OCI-LY7 (cell line): ENCODE data around the gene GNGT1. TPM values are rescaled to one million over a fixed set of nuclear protein-coding genes. Genes with fewer than 3 reads are reported as not detected.

Source experiments
- BruUV-seq: library from RNA; stranded (reverse); fragments of 400-500 nt; replicated peaks from 2 replicates; lab custom pipeline; 2021; lab: Mats Ljungman, UMichigan
- CTCF ChIA-PET: fragments of 300-600 bp; sonication (Branson Sonifier 250); formaldehyde crosslinking; loops from one replicate; lab custom pipeline; 2022; ENCODE audit warnings: antibody characterized with exemption; ENCODE audit not compliant: unreplicated experiment; lab: Charles Lee
- POLR2A ChIA-PET: fragments of 300-600 bp; sonication (Branson Sonifier 250); formaldehyde crosslinking; loops from one replicate; lab custom pipeline; 2022; ENCODE audit warnings: antibody characterized with exemption; lab: Charles Lee
- DNase-seq: peaks from one replicate; pipeline ENCODE4 v3.0.0-alpha.2; 2015; ENCODE audit warnings: low spot score
- H2AFZ ChIP-seq: fragments of 200-600 bp; sonication (generic), shearing (Covaris generic); 2 replicates; pipeline ENCODE4 v1.6.1; 2014; ENCODE audit warnings: mild to moderate bottlenecking, antibody characterized with exemption, low read length, moderate library complexity
- H3K27ac ChIP-seq: fragments of 200-600 bp; sonication (generic); 2 replicates; pipeline ENCODE4 v1.5.1; 2014; ENCODE audit warnings: mixed run types, low read depth, mild to moderate bottlenecking, moderate library complexity, low read length, inconsistent platforms; ENCODE audit not compliant: poor library complexity, severe bottlenecking
- H3K36me3 ChIP-seq: fragments of 200-600 bp; sonication (generic); 2 replicates; pipeline ENCODE4 v1.6.1; 2014; ENCODE audit warnings: mild to moderate bottlenecking, antibody characterized with exemption, low read length, moderate library complexity, mixed read lengths; ENCODE audit not compliant: insufficient read depth
- H3K4me1 ChIP-seq: fragments of 200-600 bp; sonication (generic); 2 replicates; pipeline ENCODE4 v1.5.1; 2014; ENCODE audit warnings: mild to moderate bottlenecking, low read length; ENCODE audit not compliant: insufficient read depth, poor library complexity, severe bottlenecking
- H3K4me2 ChIP-seq: fragments of 200-600 bp; sonication (generic); 2 replicates; pipeline ENCODE4 v1.6.1; 2014; ENCODE audit warnings: mild to moderate bottlenecking, low read length
- H3K4me3 ChIP-seq: fragments of 200-600 bp; sonication (generic); 2 replicates; pipeline ENCODE4 v1.5.1; 2014; ENCODE audit warnings: mild to moderate bottlenecking, low read depth, low read length; ENCODE audit not compliant: poor library complexity, severe bottlenecking
- H3K79me2 ChIP-seq: fragments of 200-600 bp; sonication (generic); 2 replicates; pipeline ENCODE4 v1.6.1; 2016; ENCODE audit warnings: low read depth, mild to moderate bottlenecking, low read length, moderate library complexity, mixed read lengths; ENCODE audit not compliant: insufficient read depth
- H3K9me2 ChIP-seq: fragments of 200-600 bp; sonication (generic); 2 replicates; pipeline ENCODE4 v1.6.1; 2016; ENCODE audit warnings: mild to moderate bottlenecking, low read length, mixed read lengths; ENCODE audit not compliant: insufficient read depth
- H3K9me3 ChIP-seq: fragments of 200-600 bp; sonication (generic); 2 replicates; pipeline ENCODE4 v1.6.1; 2014; ENCODE audit warnings: mild to moderate bottlenecking, mixed run types, low read length, mixed read lengths
- H4K20me1 ChIP-seq: fragments of 200-600 bp; sonication (generic); 2 replicates; pipeline ENCODE4 v1.6.1; 2014; ENCODE audit warnings: mild to moderate bottlenecking, antibody characterized with exemption, low read length, moderate library complexity, mixed read lengths; ENCODE audit not compliant: insufficient read depth
- EZH2phosphoT487 ChIP-seq: fragments of 200-600 bp; sonication (generic); IDR thresholded peaks from 2 replicates; pipeline ENCODE4 v1.6.1; 2018; ENCODE audit warnings: low read depth, borderline replicate concordance, mild to moderate bottlenecking, mixed run types, antibody characterized with exemption, low read length, moderate library complexity, mixed read lengths
- intact Hi-C: fragments of 100-400 bp; cut with micrococcal nuclease; formaldehyde crosslinking; loops from one replicate; pipeline ENCODE4 v1.10.0; 2022; ENCODE audit not compliant: unreplicated experiment
- total RNA-seq, 2 experiments: library from RNA; depleted of rRNA in 1 of 2; stranded (reverse); fragments of >200 nt in 1 of 2; shearing (Covaris generic) in 1 of 2; gene quantifications; 2 replicates each; pipeline ENCODE4 v1.2.3, GENCODE V29; 2014 to 2022
- TF ChIP-seq, protein P1 (sequence below): fragments of 200-600 bp; sonication (generic); conservative IDR thresholded peaks from 2 replicates; pipeline ENCODE4 v1.5.1; 2014; ENCODE audit warnings: mild to moderate bottlenecking, antibody characterized with exemption, low read length, moderate library complexity, mixed read lengths

Gene GNGT1
- total RNA-seq, 2 experiments from 2014 or later: not detected

DNA sequence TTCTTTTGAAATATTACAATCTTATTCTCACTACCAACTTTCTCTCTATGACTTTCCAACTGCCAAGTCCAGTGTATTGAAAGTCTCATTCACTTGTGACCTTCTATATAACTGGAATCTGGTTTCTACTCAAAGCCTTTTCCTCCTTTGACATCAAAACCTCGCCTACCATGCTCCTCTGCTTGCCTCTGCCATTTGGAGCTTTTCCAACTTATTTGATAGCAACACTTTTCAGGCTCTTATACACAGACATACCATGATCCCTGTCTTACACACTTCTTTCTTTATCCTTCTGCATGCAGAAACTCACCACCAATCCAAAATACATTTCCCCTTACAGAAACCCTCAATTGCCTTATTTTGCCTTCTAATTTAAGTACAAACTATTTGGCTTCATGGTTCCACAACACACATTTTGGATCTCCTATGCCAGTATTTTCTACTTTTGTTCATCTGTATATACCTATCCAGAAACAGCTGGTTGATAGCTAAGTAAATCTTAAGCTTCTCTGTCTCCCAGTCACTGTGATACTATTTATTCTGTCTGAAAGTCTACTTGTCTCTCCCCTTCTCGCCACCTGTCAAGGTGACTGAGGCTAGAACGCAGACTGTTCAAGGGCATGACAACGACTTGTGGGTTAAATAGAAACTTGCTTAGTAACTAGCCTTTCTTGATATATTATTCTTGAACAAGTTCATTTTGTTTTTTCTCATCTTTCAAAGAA lies 37.6 kb downstream of the GNGT1 start:
- H2AFZ ChIP-seq: no peak overlapping the region
- H3K36me3 ChIP-seq: no peaks in the 10 kb centered on the region
- no peak overlapping the region for H3K4me3 ChIP-seq
- no peaks in the 10 kb centered on the region for H3K79me2 ChIP-seq
- no peaks in the 10 kb centered on the region for H3K9me2 ChIP-seq
- H4K20me1 ChIP-seq: no peaks in the 10 kb centered on the region
- TF ChIP-seq, protein P1, sequence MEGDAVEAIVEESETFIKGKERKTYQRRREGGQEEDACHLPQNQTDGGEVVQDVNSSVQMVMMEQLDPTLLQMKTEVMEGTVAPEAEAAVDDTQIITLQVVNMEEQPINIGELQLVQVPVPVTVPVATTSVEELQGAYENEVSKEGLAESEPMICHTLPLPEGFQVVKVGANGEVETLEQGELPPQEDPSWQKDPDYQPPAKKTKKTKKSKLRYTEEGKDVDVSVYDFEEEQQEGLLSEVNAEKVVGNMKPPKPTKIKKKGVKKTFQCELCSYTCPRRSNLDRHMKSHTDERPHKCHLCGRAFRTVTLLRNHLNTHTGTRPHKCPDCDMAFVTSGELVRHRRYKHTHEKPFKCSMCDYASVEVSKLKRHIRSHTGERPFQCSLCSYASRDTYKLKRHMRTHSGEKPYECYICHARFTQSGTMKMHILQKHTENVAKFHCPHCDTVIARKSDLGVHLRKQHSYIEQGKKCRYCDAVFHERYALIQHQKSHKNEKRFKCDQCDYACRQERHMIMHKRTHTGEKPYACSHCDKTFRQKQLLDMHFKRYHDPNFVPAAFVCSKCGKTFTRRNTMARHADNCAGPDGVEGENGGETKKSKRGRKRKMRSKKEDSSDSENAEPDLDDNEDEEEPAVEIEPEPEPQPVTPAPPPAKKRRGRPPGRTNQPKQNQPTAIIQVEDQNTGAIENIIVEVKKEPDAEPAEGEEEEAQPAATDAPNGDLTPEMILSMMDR: no peak
- no peak for TF ChIP-seq EZH2phosphoT487
- BruUV-seq: no TSS peak
- no peak overlapping the region for H3K27ac ChIP-seq
- H3K4me1 ChIP-seq: no peaks in the 10 kb centered on the region
- no peaks in the 10 kb centered on the region for H3K9me3 ChIP-seq
- DNase-seq: no peak
- POLR2A ChIA-PET: interaction anchor here (0.6 to 0.8 kb wide), 2 partner anchors 16 to 17 kb away, joined by 3 read pairs; no protein-coding TSS in a partner anchor
- intact Hi-C loops: no loop called here
- H3K4me2 ChIP-seq: no peak overlapping the region
- CTCF ChIA-PET: no interaction called here

DNA sequence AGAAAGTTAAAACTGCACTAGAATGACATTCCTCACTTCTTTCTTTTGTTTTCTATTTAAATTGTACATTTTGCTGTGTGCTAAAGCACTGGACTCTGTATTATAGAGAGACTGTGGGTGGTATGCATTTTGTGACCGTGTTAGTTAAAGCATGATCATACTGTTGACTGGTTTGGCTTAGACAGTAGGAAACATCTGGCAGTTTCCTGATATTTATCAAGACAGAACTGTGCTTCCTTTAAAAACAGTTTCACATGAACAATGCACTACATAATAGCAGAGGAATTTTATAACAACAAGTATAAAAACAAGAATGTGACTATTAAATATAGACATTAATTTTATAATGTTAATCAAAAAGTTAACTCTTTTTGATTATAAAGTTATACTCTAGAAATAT lies 38.3 kb downstream of the GNGT1 start:
- DNase-seq: no peak
- CTCF ChIA-PET: no interaction called here
- H3K9me2 ChIP-seq: no peaks in the 10 kb centered on the region
- intact Hi-C loops: no loop called here
- H3K9me3 ChIP-seq: no peaks in the 10 kb centered on the region
- no peak overlapping the region for H3K4me2 ChIP-seq
- no peak overlapping the region for H3K27ac ChIP-seq
- POLR2A ChIA-PET: interaction anchor here (0.8 to 3.1 kb wide), 2 partner anchors 12 to 16 kb away, joined by 3 to 8 read pairs; no protein-coding TSS in a partner anchor
- no peak overlapping the region for H3K4me3 ChIP-seq
- TF ChIP-seq EZH2phosphoT487: no peak
- TF ChIP-seq, protein P1: no peak
- no peaks in the 10 kb centered on the region for H4K20me1 ChIP-seq
- H3K4me1 ChIP-seq: no peaks in the 10 kb centered on the region
- no peaks in the 10 kb centered on the region for H3K36me3 ChIP-seq
- BruUV-seq: no TSS peak
- H2AFZ ChIP-seq: no peak overlapping the region
- H3K79me2 ChIP-seq: no peaks in the 10 kb centered on the region

DNA sequence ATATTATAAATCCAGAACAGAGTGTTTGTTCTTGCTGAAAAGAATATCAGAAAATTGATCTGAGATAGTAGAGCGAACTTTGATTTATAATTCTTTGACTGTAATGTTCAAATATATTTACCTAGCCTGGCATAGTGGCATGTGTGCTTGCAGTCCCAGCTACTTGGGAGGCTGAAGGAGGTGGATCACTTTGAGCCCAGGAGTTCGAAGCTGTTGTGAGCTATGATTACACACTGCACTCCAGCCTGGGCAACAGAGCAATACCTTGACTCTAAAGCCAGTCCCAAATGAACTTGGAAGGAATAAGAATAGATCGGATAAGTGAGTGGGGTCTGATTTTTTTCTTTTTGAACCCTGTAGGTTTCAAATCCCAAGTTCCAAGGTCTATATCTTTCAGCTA lies 38.7 kb downstream of the GNGT1 start:
- no peaks in the 10 kb centered on the region for H3K36me3 ChIP-seq
- H3K27ac ChIP-seq: no peak overlapping the region
- no TSS peak for BruUV-seq
- H3K4me2 ChIP-seq: no peak overlapping the region
- no peak overlapping the region for H2AFZ ChIP-seq
- POLR2A ChIA-PET: interaction anchor here (1.0 to 3.1 kb wide), 2 partner anchors 9 to 12 kb away, joined by 3 to 8 read pairs; no protein-coding TSS in a partner anchor
- no peaks in the 10 kb centered on the region for H3K9me3 ChIP-seq
- H3K79me2 ChIP-seq: no peaks in the 10 kb centered on the region
- TF ChIP-seq, protein P1: no peak
- TF ChIP-seq EZH2phosphoT487: no peak
- no peaks in the 10 kb centered on the region for H3K9me2 ChIP-seq
- H4K20me1 ChIP-seq: no peaks in the 10 kb centered on the region
- H3K4me1 ChIP-seq: no peaks in the 10 kb centered on the region
- CTCF ChIA-PET: no interaction called here
- no peak overlapping the region for H3K4me3 ChIP-seq
- DNase-seq: no peak
- intact Hi-C loops: no loop called here
